Activated CD4-positive, alpha-beta T cell treated with anti-CD3 and anti-CD28 coated beads for 36 hours (primary cell): ENCODE data around the gene REXO4. TPM values are rescaled to one million over a fixed set of nuclear protein-coding genes. Genes with fewer than 3 reads are reported as not detected.

Experiments
- ATAC-seq: fragments of 200-7000 bp; cut with Tn5 transposase; one replicate; pipeline ENCODE4 v1.10.0; 2021; ENCODE audit warnings: mild to moderate bottlenecking, moderate library complexity
- CTCF ChIA-PET: fragments of 350-600 bp; sonication (Branson Sonifier 250); formaldehyde crosslinking; loops from one replicate; lab custom pipeline; 2021; ENCODE audit warnings: antibody characterized with exemption; lab: Charles Lee
- POLR2A ChIA-PET: fragments of 350-600 bp; sonication (Branson Sonifier 250); formaldehyde crosslinking; loops from one replicate; lab custom pipeline; 2021; ENCODE audit warnings: antibody characterized with exemption, inconsistent platforms; lab: Charles Lee
- DNase-seq: peaks from one replicate; pipeline ENCODE4 v3.0.0-alpha.2; 2020
- H3K27ac Mint-ChIP-seq: one replicate; pipeline ENCODE4 v1.8.0; 2021; ENCODE audit warnings: mixed read lengths
- H3K27me3 Mint-ChIP-seq: one replicate; pipeline ENCODE4 v1.8.0; 2021; ENCODE audit warnings: mixed read lengths
- H3K36me3 Mint-ChIP-seq: one replicate; pipeline ENCODE4 v1.8.0; 2021; ENCODE audit warnings: low read depth, mixed read lengths
- H3K4me1 Mint-ChIP-seq: one replicate; pipeline ENCODE4 v1.8.0; 2021; ENCODE audit warnings: mixed read lengths
- H3K4me3 Mint-ChIP-seq: one replicate; pipeline ENCODE4 v1.8.0; 2021; ENCODE audit warnings: mild to moderate bottlenecking, moderate library complexity, mixed read lengths
- H3K9me3 Mint-ChIP-seq: one replicate; pipeline ENCODE4 v1.8.0; 2021; ENCODE audit warnings: low read depth, mixed read lengths
- intact Hi-C, 2 experiments: fragments of 100-400 bp; cut with DNase I in 1 of 2; cut with micrococcal nuclease in 1 of 2; formaldehyde crosslinking; loops; one replicate each; pipeline versions ENCODE4 v1.14.2 to v1.15.1; 2022 to 2024; cut with DNase I, micrococcal nuclease
- total RNA-seq, 2 experiments: library from RNA; stranded (reverse); gene quantifications; one replicate each; pipeline ENCODE4 v1.2.3, GENCODE V29; 2021

The REXO4 gene, protein sequence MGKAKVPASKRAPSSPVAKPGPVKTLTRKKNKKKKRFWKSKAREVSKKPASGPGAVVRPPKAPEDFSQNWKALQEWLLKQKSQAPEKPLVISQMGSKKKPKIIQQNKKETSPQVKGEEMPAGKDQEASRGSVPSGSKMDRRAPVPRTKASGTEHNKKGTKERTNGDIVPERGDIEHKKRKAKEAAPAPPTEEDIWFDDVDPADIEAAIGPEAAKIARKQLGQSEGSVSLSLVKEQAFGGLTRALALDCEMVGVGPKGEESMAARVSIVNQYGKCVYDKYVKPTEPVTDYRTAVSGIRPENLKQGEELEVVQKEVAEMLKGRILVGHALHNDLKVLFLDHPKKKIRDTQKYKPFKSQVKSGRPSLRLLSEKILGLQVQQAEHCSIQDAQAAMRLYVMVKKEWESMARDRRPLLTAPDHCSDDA
- 10 to 100 TPM; 25.9 to 34.3 TPM for total RNA-seq

GRCh38 chr9:133417541-133418461, at the start of gene REXO4:
TSS of gene REXO4 (minus strand) at chr9:133418010. CDS start at chr9:133417844, 166 bp downstream.
- peak within 1 kb of the TSS; percentile 92 for H3K4me3 Mint-ChIP-seq
- CTCF ChIA-PET, result interaction anchor here (0.7 to 1.5 kb wide), 5 partner anchors 26 to 576 kb away, joined by 3 to 5 read pairs (median 4); no protein-coding TSS in a partner anchor
- DNase-seq (peak; percentile 92), ATAC-seq (peak; percentile 87)
- H3K9me3 Mint-ChIP-seq, result no peaks in the 10 kb centered on the region
- peaks cover 51% of the 10 kb centered on the region for H3K4me1 Mint-ChIP-seq
- POLR2A ChIA-PET, result interaction anchor here (0.8 kb wide), 1 partner anchor 80 kb away, joined by 3 read pairs; no protein-coding TSS in a partner anchor
- intact Hi-C loops, result loop anchor here (1.0 to 5.0 kb wide), 13 partner anchors 10 to 746 kb away; partner anchors contain the start of genes CACFD1 (in 2 of the 2), STKLD1 (in 2 of the 2), SURF4 (in 2 of the 2) and BRD3OS (in 1 of the 2)
- peaks cover 35% of the 10 kb centered on the region for H3K36me3 Mint-ChIP-seq
- peak within 1 kb of the TSS; percentile 93 for H3K27ac Mint-ChIP-seq
- H3K27me3 Mint-ChIP-seq, result no peaks in the 10 kb centered on the region

DNA sequence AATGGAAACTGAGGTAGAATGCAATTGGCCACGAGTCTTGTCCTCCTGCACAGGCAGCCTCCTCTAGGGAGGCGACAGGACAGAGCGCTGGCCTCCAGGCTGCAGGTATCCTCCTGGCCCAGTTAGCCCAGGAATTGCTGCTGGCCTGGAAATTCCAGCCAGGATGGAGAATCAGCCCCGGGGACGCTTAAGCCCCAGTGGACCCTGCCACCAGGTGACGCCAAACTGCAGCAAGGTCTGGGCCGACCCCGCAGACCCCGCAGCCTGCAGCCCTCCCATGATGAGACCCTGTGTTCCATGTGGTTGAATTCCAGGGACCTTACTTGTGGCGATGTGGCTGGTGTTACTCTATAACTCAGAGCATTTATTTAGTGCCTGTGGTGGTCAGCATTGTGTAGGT, 49.3 kb upstream of the REXO4 start:
- H3K27me3 Mint-ChIP-seq, result no peaks in the 10 kb centered on the region
- ChIA-PET POLR2A (no interaction called here), CTCF (no interaction called here)
- no peak overlapping the region for H3K4me3 Mint-ChIP-seq
- intact Hi-C loops, result no loop called here
- no peaks in the 10 kb centered on the region for H3K9me3 Mint-ChIP-seq
- no peak overlapping the region for H3K27ac Mint-ChIP-seq
- no peak for DNase-seq
- ATAC-seq, result no peak
- no peaks in the 10 kb centered on the region for H3K36me3 Mint-ChIP-seq
- H3K4me1 Mint-ChIP-seq, result no peaks in the 10 kb centered on the region

DNA sequence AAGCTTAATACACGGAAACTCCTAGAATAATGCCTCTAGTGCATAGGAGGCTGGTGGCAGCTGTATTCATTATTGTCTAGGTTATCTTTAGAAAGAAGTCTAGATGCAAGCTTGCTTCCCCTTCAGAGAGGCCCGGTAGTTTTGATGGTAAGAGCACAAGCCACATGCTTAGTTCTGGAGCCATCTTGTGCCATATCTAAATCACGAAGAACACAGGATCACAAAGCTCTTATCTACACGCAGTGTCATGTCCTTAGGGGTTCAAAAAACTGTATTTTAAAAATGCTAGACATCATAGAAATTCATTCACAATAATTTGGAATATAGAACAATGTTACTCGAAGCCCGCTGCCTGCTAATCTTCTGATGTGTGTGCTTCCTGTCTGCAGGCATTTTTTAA, 48.2 kb upstream of the REXO4 start:
- ChIA-PET CTCF (interaction anchor here (1.6 kb wide), 1 partner anchor 14 kb away, joined by 3 read pairs; the partner anchor contains the start of gene SLC2A6), POLR2A (no interaction called here)
- DNase-seq, result no peak
- intact Hi-C loops, result no loop called here
- no peak for ATAC-seq
- Mint-ChIP-seq H3K27me3 (no peaks in the 10 kb centered on the region), H3K4me1 (no peaks in the 10 kb centered on the region), H3K27ac (no peak overlapping the region), H3K36me3 (no peaks in the 10 kb centered on the region), H3K9me3 (no peaks in the 10 kb centered on the region), H3K4me3 (no peak overlapping the region)

DNA sequence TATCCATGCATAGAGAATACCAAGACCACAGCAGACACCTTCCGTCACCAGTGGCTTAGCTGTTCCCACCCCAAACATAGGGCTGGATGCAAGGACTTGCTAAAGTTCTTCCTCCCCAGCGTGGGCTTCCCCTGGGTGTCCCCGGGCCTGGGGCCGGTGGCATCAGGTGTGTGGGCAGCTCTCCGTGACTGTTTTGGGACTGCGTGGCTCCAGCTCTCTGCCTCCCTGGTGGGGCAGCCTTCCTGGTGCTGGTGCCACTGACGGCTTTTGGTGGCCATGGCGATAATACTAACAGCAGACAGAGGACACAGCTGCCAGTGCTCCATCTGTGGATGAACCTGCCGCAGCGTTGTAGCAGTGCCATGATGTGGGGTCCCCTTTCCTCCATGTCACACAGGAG, 46.8 kb upstream of the REXO4 start:
- Mint-ChIP-seq H3K4me3 (no peak overlapping the region), H3K27ac (no peak overlapping the region), H3K36me3 (no peaks in the 10 kb centered on the region), H3K9me3 (no peaks in the 10 kb centered on the region), H3K4me1 (no peaks in the 10 kb centered on the region), H3K27me3 (no peaks in the 10 kb centered on the region)
- intact Hi-C loops, result no loop called here
- POLR2A ChIA-PET, result interaction anchor here (0.6 kb wide), 1 partner anchor 236 kb away, joined by 4 read pairs; no protein-coding TSS in a partner anchor
- no peak for DNase-seq
- CTCF ChIA-PET, result no interaction called here
- ATAC-seq, result no peak

- ATAC-seq (no peak), DNase-seq (no peak)
- ChIA-PET POLR2A (interaction anchor here (0.6 kb wide), 1 partner anchor 237 kb away, joined by 4 read pairs; no protein-coding TSS in a partner anchor), CTCF (interaction anchor here (0.6 kb wide), 1 partner anchor 354 kb away, joined by 3 read pairs; no protein-coding TSS in a partner anchor)
- H3K4me3 Mint-ChIP-seq, result no peak overlapping the region
- H3K9me3 Mint-ChIP-seq, result no peaks in the 10 kb centered on the region
- no peaks in the 10 kb centered on the region for H3K36me3 Mint-ChIP-seq
- no peaks in the 10 kb centered on the region for H3K4me1 Mint-ChIP-seq
- no peaks in the 10 kb centered on the region for H3K27me3 Mint-ChIP-seq
- H3K27ac Mint-ChIP-seq, result no peak overlapping the region
- intact Hi-C loops, result no loop called here
These were observed 46.2 kb upstream of the REXO4 start for GRCh38 chr9:133463864-133464615.

- Mint-ChIP-seq H3K9me3 (no peaks in the 10 kb centered on the region), H3K4me3 (no peak overlapping the region), H3K27ac (no peak overlapping the region), H3K27me3 (no peaks in the 10 kb centered on the region), H3K4me1 (no peaks in the 10 kb centered on the region), H3K36me3 (no peaks in the 10 kb centered on the region)
- intact Hi-C loops, result no loop called here
- no peak for ATAC-seq
- POLR2A ChIA-PET, result no interaction called here
- DNase-seq, result no peak
- CTCF ChIA-PET, result interaction anchor here (0.6 kb wide), 1 partner anchor 353 kb away, joined by 3 read pairs; no protein-coding TSS in a partner anchor
These were observed 45.5 kb upstream of the REXO4 start for GRCh38 chr9:133463234-133463863.

- Mint-ChIP-seq H3K9me3 (no peaks in the 10 kb centered on the region), H3K27me3 (no peaks in the 10 kb centered on the region), H3K27ac (no peak overlapping the region), H3K4me1 (no peaks in the 10 kb centered on the region), H3K36me3 (no peaks in the 10 kb centered on the region), H3K4me3 (no peak overlapping the region)
- CTCF ChIA-PET, result interaction anchor here (1.0 to 1.1 kb wide), 2 partner anchors 16 to 20 kb away, joined by 3 read pairs; partner anchors contain the start of gene SLC2A6
- intact Hi-C loops, result no loop called here
- no peak for ATAC-seq
- POLR2A ChIA-PET, result no interaction called here
- no peak for DNase-seq
These were observed 44.2 kb upstream of the REXO4 start for GRCh38 chr9:133461975-133462374.

GRCh38 chr9:133460405-133461175, 42.8 kb upstream of the REXO4 start:
- no peaks in the 10 kb centered on the region for H3K36me3 Mint-ChIP-seq
- ChIA-PET CTCF (interaction anchor here (0.6 kb wide), 1 partner anchor 26 kb away, joined by 3 read pairs; no protein-coding TSS in a partner anchor), POLR2A (interaction anchor here (1.5 kb wide), 1 partner anchor 90 kb away, joined by 5 read pairs; no protein-coding TSS in a partner anchor)
- H3K4me3 Mint-ChIP-seq, result peak overlapping the region; percentile 55
- no peaks in the 10 kb centered on the region for H3K27me3 Mint-ChIP-seq
- no peaks in the 10 kb centered on the region for H3K4me1 Mint-ChIP-seq
- H3K9me3 Mint-ChIP-seq, result no peaks in the 10 kb centered on the region
- H3K27ac Mint-ChIP-seq, result no peak overlapping the region
- ATAC-seq, result peak; percentile 4
- intact Hi-C loops, result loop anchor here in 1 of 2 experiments (1.0 kb wide), 2 partner anchors 53 to 532 kb away; partner anchors contain the start of gene VAV2
- peak; percentile 57 for DNase-seq

DNA sequence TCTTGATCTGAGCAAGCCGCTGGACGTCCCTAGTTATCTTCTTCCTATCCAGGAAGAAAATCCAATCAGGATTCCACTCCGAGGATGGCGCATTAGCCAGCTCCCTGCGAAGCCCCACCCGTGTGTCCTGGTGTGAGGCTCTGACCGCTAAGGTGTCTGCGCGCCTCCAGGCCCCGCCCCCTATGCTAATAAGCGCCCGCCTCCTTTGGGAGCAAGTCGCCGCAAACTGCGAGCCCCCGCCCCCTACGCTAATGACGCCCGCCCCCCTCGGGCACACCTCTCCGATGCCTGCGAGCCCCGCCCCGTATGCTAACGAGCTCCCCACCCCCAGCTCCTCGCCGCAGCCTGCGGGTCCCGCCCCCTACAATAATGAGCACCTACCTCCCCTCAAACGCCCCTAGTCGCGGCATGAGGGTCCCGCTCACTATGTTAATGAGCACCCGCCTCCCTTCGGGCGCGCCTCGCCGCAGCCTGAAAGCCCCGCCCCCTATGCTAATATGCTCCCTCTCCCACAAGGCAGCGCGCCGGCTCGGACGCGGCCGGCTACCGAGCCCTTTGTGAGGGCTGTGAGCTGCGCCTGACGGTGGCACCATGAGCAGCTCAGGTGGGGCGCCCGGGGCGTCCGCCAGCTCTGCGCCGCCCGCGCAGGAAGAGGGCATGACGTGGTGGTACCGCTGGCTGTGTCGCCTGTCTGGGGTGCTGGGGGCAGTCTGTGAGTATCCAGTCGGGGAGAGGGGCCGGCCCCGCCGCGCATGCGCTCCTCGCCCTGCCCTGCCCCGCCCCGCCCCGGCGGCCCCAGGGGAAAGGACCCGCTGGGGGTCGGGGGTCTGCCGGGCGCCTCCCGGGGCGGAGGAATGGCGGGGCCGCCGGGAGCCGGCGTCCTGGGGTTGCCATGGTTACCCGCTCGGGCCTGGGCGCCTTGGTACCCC, 41.9 kb upstream of the REXO4 start, which contains the start of gene CACFD1:
TSS of gene CACFD1 (plus strand) at position 503 of the 929 bp plus-strand sequence. CDS start at position 592, 89 bp downstream.
- POLR2A ChIA-PET, result interaction anchor here (0.8 to 1.5 kb wide), 3 partner anchors 19 to 429 kb away, joined by 3 to 5 read pairs (median 3); partner anchors contain the start of gene GTF3C5
- intact Hi-C loops, result loop anchor here (1.0 to 5.0 kb wide), 13 partner anchors 20 to 608 kb away; partner anchors contain the start of genes REXO4 (in 2 of the 2), BRD3 (in 1 of the 2), BRD3OS (in 1 of the 2) and MED22 (in 1 of the 2)
- Mint-ChIP-seq H3K9me3 (no peaks in the 10 kb centered on the region), H3K4me3 (peak within 1 kb of the TSS; percentile 74), H3K27ac (peak within 1 kb of the TSS; percentile 42), H3K27me3 (no peaks in the 10 kb centered on the region), H3K4me1 (no peaks in the 10 kb centered on the region), H3K36me3 (no peaks in the 10 kb centered on the region)
- peak; percentile 96 for DNase-seq
- CTCF ChIA-PET, result interaction anchor here (0.6 to 1.4 kb wide), 5 partner anchors 27 to 1749 kb away, joined by 3 to 6 read pairs (median 4); no protein-coding TSS in a partner anchor
- peak; percentile 88 for ATAC-seq
